ENCODE results near the gene HSPA12A.
A peak's percentile ranks its signal among the peaks of the same experiment; 100 is the strongest.
"Not testable (repeated sequence)": the region's sequence is repeated elsewhere in the genome, so short reads cannot be mapped to it uniquely, and the experiment has no call there.

HSPA12A gene

GRCh38 chr10:116715839-116716377, 26.5 kb downstream of the HSPA12A start:
- DNase-seq (ENCODE audit: low read depth): no peak

DNA sequence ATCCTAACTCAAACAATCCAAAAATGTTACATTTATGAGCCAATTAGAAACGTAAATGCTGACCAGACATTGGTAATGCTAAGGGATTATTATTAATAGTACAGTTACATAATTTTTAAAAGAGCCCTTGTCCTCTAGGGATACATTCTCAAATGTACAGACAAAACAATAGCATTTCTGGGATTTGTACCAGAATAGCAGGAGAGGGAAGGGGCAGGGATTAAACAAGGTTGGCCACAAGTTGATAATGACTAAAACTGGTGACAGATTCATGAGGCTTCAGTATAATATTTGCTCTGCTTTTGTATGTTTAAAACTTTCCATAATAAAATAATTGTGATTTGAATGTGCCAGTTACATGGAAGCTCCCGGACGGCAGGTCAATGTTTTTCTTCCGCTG, 27.0 kb downstream of the HSPA12A start:
- DNase-seq (ENCODE audit: low read depth): no peak

DNA sequence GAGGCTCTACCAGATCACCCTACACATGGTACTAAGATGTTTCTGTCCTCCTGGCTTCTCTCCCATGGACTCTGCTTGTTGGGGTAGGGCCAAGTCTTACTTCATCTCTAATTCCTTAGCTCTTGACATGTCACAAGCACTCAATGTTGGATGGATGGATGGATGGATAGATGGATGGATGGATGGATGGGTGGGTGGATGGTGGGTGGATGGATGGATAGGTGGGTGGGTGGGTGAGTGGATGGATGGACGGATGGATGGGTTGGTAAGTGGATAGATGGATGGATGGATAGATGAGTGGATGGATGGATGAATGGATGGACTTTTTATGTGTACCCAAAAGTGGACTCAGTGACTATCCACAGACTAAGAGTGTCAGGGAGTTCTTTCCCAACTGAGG, 28.5 kb downstream of the HSPA12A start:
- DNase-seq (ENCODE audit: low read depth): no peak

DNA sequence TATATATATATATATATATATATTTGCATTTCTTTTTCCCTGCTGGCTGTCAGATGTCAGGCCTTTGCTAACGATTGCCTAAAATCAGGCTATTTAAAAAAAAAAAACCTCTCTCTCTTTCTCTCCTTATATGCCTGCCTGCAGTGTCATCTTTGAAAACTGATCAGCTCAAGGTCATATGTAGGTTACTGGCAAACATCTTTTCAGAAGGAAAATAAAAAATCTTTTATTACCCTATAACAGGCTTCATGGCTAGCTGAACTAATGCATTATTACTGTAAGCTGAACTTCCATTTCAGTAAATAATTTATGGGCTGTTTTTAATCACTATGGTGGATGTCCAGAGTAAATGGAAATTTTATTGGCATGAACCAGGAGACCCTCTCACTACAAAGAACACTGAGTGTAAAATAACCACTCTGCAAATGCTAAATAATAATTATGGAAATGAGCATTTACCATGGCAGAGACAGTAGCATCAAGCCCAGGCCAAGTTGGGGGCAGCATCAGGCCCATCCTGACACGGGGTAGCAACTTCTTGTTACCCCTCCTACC, 29.3 kb downstream of the HSPA12A start:
- DNase-seq (ENCODE audit: low read depth): no peak

- no peak for DNase-seq (ENCODE audit: low read depth)
Measured at GRCh38 chr10:116712519-116712918, 29.8 kb downstream of the HSPA12A start.

DNA sequence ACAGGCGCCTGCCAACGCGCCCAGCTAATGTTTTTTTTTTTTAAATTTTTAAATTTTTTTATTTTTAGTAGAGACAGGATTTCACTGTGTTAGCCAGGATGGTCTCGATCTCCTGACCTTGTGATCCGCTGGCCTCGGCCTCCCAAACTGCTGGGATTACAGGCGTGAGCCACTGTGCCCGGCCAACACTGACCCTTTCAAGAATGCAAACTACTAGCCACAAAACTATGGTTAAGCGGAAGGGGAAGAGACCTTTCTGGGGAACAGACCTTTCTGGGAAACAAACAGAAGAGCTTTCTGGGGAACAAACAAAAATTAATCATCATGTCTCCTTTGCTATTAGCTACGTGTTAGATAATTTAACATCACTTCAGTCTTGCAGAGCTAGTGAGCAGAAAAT, 30.6 kb downstream of the HSPA12A start:
- DNase-seq (ENCODE audit: low read depth): not testable (repeated sequence)

GRCh38 chr10:116710076-116710475, 32.3 kb downstream of the HSPA12A start:
- no peak for DNase-seq (ENCODE audit: low read depth)

- no peak for DNase-seq (ENCODE audit: low read depth)
Measured at GRCh38 chr10:116708877-116709276, 33.5 kb downstream of the HSPA12A start.

DNA sequence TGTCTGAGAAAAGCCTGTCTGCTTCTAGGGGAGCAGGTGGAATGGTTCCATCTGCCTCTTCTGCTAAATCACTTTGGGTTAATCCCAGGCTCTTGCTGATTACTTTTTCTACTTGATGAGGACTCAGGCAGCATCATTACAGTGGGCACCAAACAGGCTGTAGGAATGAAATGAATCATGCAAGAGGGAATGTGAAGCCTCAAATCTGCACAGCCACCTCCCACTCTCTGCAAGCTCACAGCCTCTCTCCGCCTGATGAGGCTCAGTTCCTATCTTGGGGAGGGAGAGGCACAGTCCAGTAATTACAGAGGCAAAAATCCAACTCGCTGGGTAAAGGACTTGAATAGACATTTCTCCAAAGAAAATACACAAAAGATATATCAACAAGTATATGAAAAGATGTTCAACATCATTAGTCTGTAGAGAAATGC, 34.0 kb downstream of the HSPA12A start:
- DNase-seq (ENCODE audit: low read depth): peak; percentile 38

GRCh38 chr10:116707981-116708380, 34.4 kb downstream of the HSPA12A start:
- DNase-seq (ENCODE audit: low read depth): no peak

DNA sequence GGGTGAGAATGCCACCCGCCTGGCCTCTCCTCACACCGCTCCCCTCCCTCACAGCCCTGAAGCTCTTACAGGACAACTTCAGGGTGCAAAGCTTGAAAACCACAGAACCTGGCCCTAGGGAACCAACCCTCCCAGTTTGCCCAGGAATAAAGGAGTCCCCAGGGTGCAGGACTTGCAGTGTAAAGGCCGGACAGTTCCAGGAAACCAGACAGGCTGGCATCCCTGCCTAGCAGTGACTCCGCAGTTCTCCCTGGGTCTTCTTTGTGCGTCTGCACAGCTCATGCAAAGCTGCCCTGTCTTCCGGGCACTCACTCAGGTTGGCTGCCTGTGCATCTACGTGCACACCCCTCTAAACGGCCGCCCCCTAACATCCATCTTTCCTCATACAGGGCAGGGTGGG, 36.1 kb downstream of the HSPA12A start:
- DNase-seq (ENCODE audit: low read depth): no peak

DNA sequence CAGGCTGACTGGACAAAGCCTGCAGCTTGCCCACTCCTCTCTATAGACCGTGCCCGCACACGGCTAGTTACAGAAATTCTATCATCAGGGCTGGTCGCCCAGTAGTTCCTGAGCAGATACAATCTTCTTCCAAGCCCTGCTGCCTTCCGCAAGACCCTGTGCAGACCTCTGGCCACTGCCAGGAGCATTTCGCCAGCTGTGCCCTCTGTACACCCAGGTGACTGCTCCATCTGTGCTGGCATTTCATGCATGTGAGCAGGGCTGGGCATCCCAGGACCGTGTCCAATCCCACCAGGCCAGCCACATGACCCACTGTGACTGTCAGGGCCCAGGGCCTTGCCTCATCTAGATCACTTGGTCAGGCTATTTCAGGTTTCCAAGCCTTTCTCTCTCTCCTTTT, 36.9 kb downstream of the HSPA12A start:
- DNase-seq (ENCODE audit: low read depth): no peak

GRCh38 chr10:116704926-116705325, 37.4 kb downstream of the HSPA12A start:
- no peak for DNase-seq (ENCODE audit: low read depth)

DNA sequence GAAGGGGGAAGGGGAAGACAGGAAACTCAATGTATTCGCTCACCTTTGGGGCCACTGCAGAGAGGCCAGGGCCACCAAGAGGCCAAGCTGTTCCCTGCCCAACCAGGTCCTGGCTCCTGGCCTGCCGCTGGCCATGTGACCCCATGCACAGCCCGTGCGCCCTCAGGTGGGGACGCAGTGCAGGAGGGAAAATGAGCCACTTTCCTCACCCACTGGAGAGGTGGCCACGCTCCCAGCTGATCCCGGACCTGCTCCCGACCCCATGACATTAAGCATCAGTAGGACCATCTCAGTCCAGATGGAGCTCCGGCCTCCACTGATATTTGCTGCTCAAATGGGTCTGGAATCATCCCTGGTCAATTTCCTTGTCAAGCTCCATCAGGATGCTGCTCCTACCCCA, 40.2 kb downstream of the HSPA12A start:
- no peak for DNase-seq (ENCODE audit: low read depth)

DNA sequence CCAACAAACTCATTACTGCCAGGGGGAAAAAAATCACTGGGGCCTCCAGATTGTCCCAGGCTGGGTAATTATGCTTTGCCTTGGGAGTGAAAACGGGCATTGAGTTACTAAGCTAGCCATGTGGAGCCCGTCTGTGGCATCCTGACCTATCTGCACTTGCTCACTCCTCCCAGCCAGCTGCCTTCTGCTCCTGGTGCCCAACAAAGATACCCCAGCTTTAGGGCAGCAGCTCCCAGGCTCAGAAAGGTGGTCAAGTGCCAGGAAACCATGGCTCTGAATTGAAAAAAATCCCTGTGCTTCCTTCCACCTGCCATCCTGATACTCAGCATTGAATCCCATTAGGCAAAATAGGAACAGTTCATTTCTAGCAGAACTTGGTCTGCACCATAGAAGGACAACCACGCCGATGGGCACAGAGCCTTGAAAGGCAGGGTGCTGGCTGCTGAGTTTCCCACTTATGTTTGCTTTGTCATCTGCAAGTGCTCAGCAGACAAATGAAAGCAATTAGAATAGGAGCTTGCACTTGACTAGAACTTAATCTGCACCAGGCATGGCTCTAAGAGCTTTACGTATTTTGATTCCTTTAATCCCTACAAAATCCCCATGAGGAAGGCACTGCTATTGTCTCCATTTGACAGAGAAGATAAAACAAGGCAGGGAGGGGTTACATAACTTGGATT, 42.8 kb downstream of the HSPA12A start:
- DNase-seq (ENCODE audit: low read depth): no peak

GRCh38 chr10:116699049-116699448, 43.3 kb downstream of the HSPA12A start:
- no peak for DNase-seq (ENCODE audit: low read depth)

DNA sequence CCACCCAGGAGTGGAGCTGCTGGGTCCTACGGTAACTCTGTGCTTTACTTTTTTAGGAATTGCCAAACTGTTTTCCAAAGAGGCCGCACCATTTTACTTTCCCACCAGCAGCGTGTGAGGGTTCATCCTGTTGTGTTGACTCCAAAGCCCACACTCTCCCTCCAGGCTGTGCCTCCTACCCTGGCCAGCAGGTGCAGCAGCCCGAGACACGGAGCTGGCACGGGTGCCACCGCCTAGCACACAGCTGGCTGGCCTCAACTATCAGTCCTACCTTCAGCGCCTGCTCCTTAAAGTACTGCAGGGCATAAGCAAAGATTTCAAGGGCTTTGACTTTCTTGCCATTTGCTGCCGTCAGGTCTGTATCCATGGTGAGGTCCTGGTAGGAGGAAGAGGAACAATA, 44.0 kb downstream of the HSPA12A start:
- no peak for DNase-seq (ENCODE audit: low read depth)

DNA sequence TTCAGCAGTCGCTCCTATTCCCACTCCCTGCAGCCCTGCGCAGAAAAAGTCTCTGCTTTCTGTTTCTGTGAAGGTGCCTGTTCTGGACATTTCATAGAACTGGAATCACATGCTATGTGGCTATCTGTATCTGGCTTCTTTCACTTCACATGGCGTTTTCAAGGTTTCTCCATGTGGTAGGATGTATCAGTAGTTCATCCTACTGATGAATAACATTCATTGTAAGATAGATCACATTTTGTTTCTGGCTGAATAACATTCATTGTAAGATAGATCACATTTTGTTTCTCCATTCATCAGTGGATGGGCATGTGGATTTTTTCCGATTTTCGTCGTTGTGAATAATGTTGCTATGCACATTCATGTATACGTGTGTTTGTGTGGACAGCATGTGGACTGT, 44.5 kb downstream of the HSPA12A start:
- no peak for DNase-seq (ENCODE audit: low read depth)

DNA sequence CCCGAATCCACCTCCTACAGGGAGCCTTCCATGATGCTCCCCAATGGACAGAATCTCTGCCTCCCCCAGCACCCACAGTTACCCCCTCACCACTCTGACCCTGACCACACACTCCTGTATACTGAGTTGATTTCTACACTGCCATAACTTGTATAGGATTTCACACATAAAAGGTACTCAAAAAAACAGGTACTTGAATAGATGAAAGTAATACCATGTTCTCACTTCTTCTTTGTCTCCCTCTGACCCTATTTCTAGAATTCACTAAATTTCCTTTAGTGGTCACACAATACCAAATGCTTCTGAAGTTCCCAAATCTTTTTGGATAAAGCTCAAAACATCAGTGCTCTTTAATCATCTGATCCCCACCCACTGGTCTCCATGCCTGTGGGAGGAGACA, 45.4 kb downstream of the HSPA12A start:
- no peak for DNase-seq (ENCODE audit: low read depth)

DNA sequence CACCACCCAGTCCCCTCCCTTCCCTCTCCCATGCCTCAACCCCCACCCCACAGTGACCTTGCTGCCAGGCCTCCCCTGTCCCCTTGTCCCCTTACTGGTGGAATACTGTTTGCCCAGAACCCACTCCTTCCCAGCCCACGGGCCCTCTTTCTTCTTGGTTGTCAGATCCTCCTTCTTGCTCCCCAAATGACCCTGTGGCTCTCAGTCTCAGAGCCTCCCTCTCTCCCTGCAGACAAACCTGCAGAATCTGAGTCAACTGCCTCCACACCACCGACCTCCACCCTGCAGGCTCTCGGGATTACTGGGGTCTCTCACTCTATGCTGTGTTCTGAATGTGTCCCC, 47.5 kb downstream of the HSPA12A start:
- DNase-seq (ENCODE audit: low read depth): no peak

DNA sequence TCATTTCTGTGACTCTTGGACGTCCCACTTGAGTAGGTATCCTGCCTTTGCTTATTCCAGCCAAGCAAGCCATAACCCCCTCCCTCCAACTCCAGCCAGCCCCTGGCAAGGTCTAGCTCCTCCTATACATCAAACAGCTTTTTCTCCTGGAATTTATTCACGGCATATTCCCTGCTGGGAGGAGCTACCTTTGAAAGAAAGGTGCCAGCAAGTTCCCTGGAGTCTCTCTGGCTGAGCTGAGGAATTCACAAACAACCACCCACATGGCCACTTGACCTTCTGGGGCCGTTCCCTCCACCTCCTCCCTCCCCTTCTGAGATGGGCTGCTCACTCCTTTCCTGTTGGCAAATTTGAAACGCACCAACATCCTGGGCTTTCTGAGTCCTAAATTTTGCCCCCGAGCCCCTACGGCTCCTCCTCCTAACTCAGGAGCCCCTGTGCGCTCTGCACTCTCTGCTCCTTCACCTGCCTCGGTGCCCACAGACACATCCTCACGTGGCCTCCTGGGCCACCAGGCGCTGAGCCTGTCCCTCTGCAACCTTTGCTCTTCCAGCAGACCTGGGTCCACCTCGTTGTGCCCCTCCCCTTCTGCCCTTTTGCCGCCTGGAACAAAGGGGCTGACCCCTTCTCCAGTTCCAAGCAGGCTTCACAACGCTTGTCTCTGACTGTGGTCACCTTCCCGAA, 48.0 kb downstream of the HSPA12A start:
- no peak for DNase-seq (ENCODE audit: low read depth)

DNA sequence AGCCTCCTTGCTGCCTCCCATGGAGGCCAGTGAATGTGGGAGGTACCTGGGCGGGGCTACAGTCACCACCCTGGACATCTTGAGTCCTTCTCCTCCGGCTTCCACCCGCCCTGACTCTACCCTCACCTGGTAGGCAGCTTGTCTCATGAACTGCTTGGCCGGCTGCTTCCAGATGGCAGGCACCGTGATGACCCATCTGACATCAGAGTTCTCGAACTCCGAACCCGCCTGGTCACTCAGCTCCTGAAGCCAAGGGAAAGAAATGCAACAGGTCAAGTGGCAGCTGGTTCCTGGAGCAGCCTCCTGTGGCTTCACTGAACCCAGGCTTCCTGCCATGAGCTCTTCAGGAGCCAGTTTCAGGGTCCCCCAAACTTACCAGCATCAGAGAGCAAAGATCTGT, 50.1 kb downstream of the HSPA12A start:
- no peak for DNase-seq (ENCODE audit: low read depth)

DNA sequence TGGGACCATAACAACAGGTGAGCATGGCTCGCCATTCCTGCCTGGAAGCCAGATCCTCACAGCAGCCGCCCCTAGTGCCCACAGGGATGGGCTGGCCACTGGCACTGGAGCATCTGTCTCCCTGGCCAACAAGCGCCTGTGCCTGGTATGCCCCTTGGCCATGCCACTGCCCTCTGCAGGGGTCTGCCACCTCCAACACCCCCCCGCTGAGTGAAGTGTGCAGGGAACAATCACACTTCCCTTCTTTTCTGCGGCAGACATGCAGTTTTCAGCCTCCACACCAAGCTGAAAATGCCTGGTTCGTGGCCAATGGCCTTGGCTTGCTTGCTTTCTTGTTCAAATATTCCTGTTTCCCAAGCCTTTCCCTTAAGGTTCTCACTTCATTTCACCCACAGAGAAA, 50.7 kb downstream of the HSPA12A start:
- DNase-seq (ENCODE audit: low read depth): no peak
